ENCODE results near the gene ABHD11.
"Not testable (repeated sequence)": the region's sequence is repeated elsewhere in the genome, so short reads cannot be mapped to it uniquely, and the experiment has no call there.

ABHD11 gene

GRCh38 chr7:73742753-73743641, 4.4 kb upstream of the ABHD11 start:
- DNase-seq: peak; percentile 98 to 100 (median 99)

GRCh38 chr7:73742338-73742752, 3.7 kb upstream of the ABHD11 start:
- DNase-seq: peak in 2 of 3 experiments; percentile 54 to 89

- peak; percentile 77 to 88 (median 78) for DNase-seq
Measured at GRCh38 chr7:73741600-73741999, 3.0 kb upstream of the ABHD11 start.

GRCh38 chr7:73740771-73741170, 2.2 kb upstream of the ABHD11 start:
- DNase-seq: peak in 1 of 3 experiments; percentile 50

GRCh38 chr7:73740212-73740611, 1.6 kb upstream of the ABHD11 start:
- no peak for DNase-seq

- no peak for DNase-seq
Measured at GRCh38 chr7:73739387-73739767, 775 bp upstream of the ABHD11 start.

GRCh38 chr7:73738220-73738611, 386 bp downstream of the ABHD11 start:
- peak; percentile 69 to 87 (median 80) for DNase-seq

GRCh38 chr7:73737491-73738219, 947 bp downstream of the ABHD11 start:
- no peak for DNase-seq

GRCh38 chr7:73736885-73737284, 1.7 kb downstream of the ABHD11 start:
- no peak for DNase-seq

- DNase-seq: no peak
Measured at GRCh38 chr7:73735528-73735905, 3.1 kb downstream of the ABHD11 start.

- DNase-seq: peak; percentile 84 to 96 (median 93)
Measured at GRCh38 chr7:73734619-73735527, 3.7 kb downstream of the ABHD11 start.

GRCh38 chr7:73732397-73732796, 6.2 kb downstream of the ABHD11 start:
- no peak for DNase-seq

- no peak for DNase-seq
Measured at GRCh38 chr7:73730485-73730884, 8.1 kb downstream of the ABHD11 start.

- DNase-seq: no peak
Measured at GRCh38 chr7:73728551-73728950, 10.1 kb downstream of the ABHD11 start.

GRCh38 chr7:73727952-73728351, 10.7 kb downstream of the ABHD11 start:
- no peak for DNase-seq

- no peak for DNase-seq
Measured at GRCh38 chr7:73726083-73726466, 12.5 kb downstream of the ABHD11 start.

- no peak for DNase-seq
Measured at GRCh38 chr7:73723813-73724212, 14.8 kb downstream of the ABHD11 start.

- no peak for DNase-seq
Measured at GRCh38 chr7:73722785-73723184, 15.8 kb downstream of the ABHD11 start.

GRCh38 chr7:73722182-73722581, 16.4 kb downstream of the ABHD11 start:
- not testable (repeated sequence) for DNase-seq

- no peak for DNase-seq
Measured at GRCh38 chr7:73721377-73721817, 17.2 kb downstream of the ABHD11 start.

- DNase-seq: not testable (repeated sequence)
Measured at GRCh38 chr7:73720443-73720842, 18.2 kb downstream of the ABHD11 start.

GRCh38 chr7:73719806-73720169, 18.8 kb downstream of the ABHD11 start:
- peak in 1 of 3 experiments; percentile 63 for DNase-seq

Data from NCI-H1417 (cell line).